GM19035 (cell line): ENCODE results near the gene APOBEC3F.
A peak's percentile ranks its signal among the peaks of the same experiment; 100 is the strongest.
"Not testable (repeated sequence)": the region's sequence is repeated elsewhere in the genome, so short reads cannot be mapped to it uniquely, and the experiment has no call there.

Experiments
- ATAC-seq: cut with Tn5 transposase; IDR thresholded peaks from one replicate; pipeline ENCODE4 v1.9.1; 2021; ENCODE audit not compliant: unreplicated experiment

Gene APOBEC3F

GRCh38 chr22:39068033-39068785, 27.5 kb downstream of the APOBEC3F start:
- ATAC-seq = no peak

- ATAC-seq = no peak
Measured at GRCh38 chr22:39070186-39070585, 29.5 kb downstream of the APOBEC3F start.

- ATAC-seq = not testable (repeated sequence)
Measured at GRCh38 chr22:39072581-39072981, 31.9 kb downstream of the APOBEC3F start.

GRCh38 chr22:39073981-39074380, 33.3 kb downstream of the APOBEC3F start:
- no peak for ATAC-seq

- not testable (repeated sequence) for ATAC-seq
Measured at GRCh38 chr22:39076155-39077025, 35.7 kb downstream of the APOBEC3F start.

GRCh38 chr22:39077026-39077840, 36.6 kb downstream of the APOBEC3F start, which contains the start of gene APOBEC3G:
TSS of gene APOBEC3G (plus strand) at chr22:39077275. CDS start at chr22:39077362, 87 bp downstream.
- peak; percentile 69 for ATAC-seq

GRCh38 chr22:39077912-39078311, 37.2 kb downstream of the APOBEC3F start:
- not testable (repeated sequence) for ATAC-seq

- ATAC-seq = no peak
Measured at GRCh38 chr22:39078329-39078728, 37.7 kb downstream of the APOBEC3F start.

GRCh38 chr22:39079054-39079637, 38.5 kb downstream of the APOBEC3F start:
- ATAC-seq = not testable (repeated sequence)

- no peak for ATAC-seq
Measured at GRCh38 chr22:39080052-39080762, 39.5 kb downstream of the APOBEC3F start.

- no peak for ATAC-seq
Measured at GRCh38 chr22:39081016-39081415, 40.4 kb downstream of the APOBEC3F start.

- no peak for ATAC-seq
Measured at GRCh38 chr22:39081598-39081997, 40.9 kb downstream of the APOBEC3F start.

- ATAC-seq = no peak
Measured at GRCh38 chr22:39083212-39084165, 42.8 kb downstream of the APOBEC3F start.

- no peak for ATAC-seq
Measured at GRCh38 chr22:39084666-39085065, 44.0 kb downstream of the APOBEC3F start.

- no peak for ATAC-seq
Measured at GRCh38 chr22:39087098-39087497, 46.4 kb downstream of the APOBEC3F start.

GRCh38 chr22:39087881-39088684, 47.4 kb downstream of the APOBEC3F start:
- ATAC-seq = no peak

GRCh38 chr22:39088685-39089032, 48.0 kb downstream of the APOBEC3F start:
- no peak for ATAC-seq

- ATAC-seq = no peak
Measured at GRCh38 chr22:39089928-39090327, 49.3 kb downstream of the APOBEC3F start.
